Esophagus squamous epithelium (tissue), 5 donors: Measurements from ENCODE around the gene TRAM2. TPM values are rescaled to one million over a fixed set of nuclear protein-coding genes. Genes with fewer than 3 reads are reported as not detected.
A peak's percentile ranks its signal among the peaks of the same experiment; 100 is the strongest.

ENCODE experiments used
- DNase-seq: peaks from one replicate; lab custom pipeline; 2025; lab: John Stamatoyannopoulos, UW
- H3K27ac ChIP-seq, 4 donors: fragments of 200-600 bp; sonication (generic); one replicate each; pipeline ENCODE4 v1.5.1; 2016 to 2019; ENCODE audit warnings: mild to moderate bottlenecking in 1 of 4
- H3K27me3 ChIP-seq, 4 donors: fragments of 200-600 bp; sonication (generic); 1 replicate in 3 of 4; 2 replicates in 1 of 4; pipeline versions ENCODE4 v1.5.1 to v1.6.0; 2017 to 2021; ENCODE audit warnings: antibody characterized with exemption in 1 of 4
- H3K36me3 ChIP-seq, 3 donors: fragments of 200-600 bp; sonication (generic); one replicate each; pipeline ENCODE4 v1.5.1; 2016 to 2019
- H3K4me1 ChIP-seq, 3 donors: fragments of 200-600 bp; sonication (generic); one replicate each; pipeline ENCODE4 v1.5.1; 2017 to 2019
- H3K4me3 ChIP-seq, 4 donors: fragments of 200-600 bp; sonication (generic); 1 replicate in 3 of 4; 2 replicates in 1 of 4; pipeline ENCODE4 v1.5.1; 2016 to 2019; ENCODE audit warnings: mild to moderate bottlenecking in 2 of 4, moderate library complexity in 1 of 4
- H3K9me3 ChIP-seq, 3 donors: fragments of 200-600 bp; sonication (generic); one replicate each; pipeline ENCODE4 v1.5.1; 2016 to 2019
- CTCF ChIP-seq, 6 experiments: fragments of 450-650 bp in 4 of 6; fragments of 200-600 bp in 2 of 6; sonication (generic) in 2 of 6; IDR thresholded peaks; one replicate each; pipeline ENCODE4 v1.5.1; 2016 to 2019; ENCODE audit warnings: antibody characterized with exemption in 6 of 6, mild to moderate bottlenecking in 4 of 6, moderate library complexity in 4 of 6
- POLR2A ChIP-seq, 4 donors: fragments of 450-650 bp; IDR thresholded peaks; one replicate each; pipeline ENCODE4 v1.6.1; 2017; ENCODE audit warnings: antibody characterized with exemption in 4 of 4, mild to moderate bottlenecking in 4 of 4, moderate library complexity in 3 of 4
- WGBS, 2 donors: methylation state at CpG; one replicate each; pipeline ENCODE4 v1.1.5; 2018; 5-methylcytosine and 5-hydroxymethylcytosine counted together
- intact Hi-C: fragments of 100-400 bp; cut with DNase I; formaldehyde crosslinking; loops from one replicate; pipeline ENCODE4 v1.15.0; 2022
- total RNA-seq, 4 donors: library from RNA; depleted of rRNA; stranded (reverse); fragments of >200 nt; gene quantifications; one replicate each; pipeline ENCODE4 v1.1.0, GENCODE V29; 2016
- donor health status: DM: yes; HTN: yes; CAD: no.

Gene TRAM2
- total RNA-seq, 4 donors from 2014 or later: 2.3 to 8.6 (median 5.3) TPM

GRCh38 chr6:52538252-52538900 is 38.5 kb downstream of the TRAM2 start:
- TF ChIP-seq CTCF (IDR thresholded peaks at IDR 0.05) (no peak), POLR2A (IDR thresholded peaks at IDR 0.05) (no peak)
- Histone ChIP-seq H3K9me3 (no peaks in the 10 kb centered on the region), H3K27ac (peak overlapping the region in 1 of 4 donors; percentile 16), H3K27me3 (no peaks in the 10 kb centered on the region), H3K4me3 (no peak overlapping the region), H3K36me3 (peaks cover 0 to 22% (median 0%) of the 10 kb centered on the region in 3 donors), H3K4me1 (peaks cover 0 to 55% (median 28%) of the 10 kb centered on the region in 3 donors)
- no peak for DNase-seq
- intact Hi-C loops: no loop called here
- 65 to 75% methylated on average over 3 to 4 of the region's 5 CpGs for WGBS, 2 donors

GRCh38 chr6:52537001-52537753 is 39.7 kb downstream of the TRAM2 start:
- DNase-seq: no peak
- intact Hi-C loops: no loop called here
- H3K4me1 ChIP-seq: peaks cover 0 to 48% (median 28%) of the 10 kb centered on the region in 3 donors
- 45 to 51% methylated on average over 5 to 8 of the region's 8 CpGs for WGBS, 2 donors
- no peaks in the 10 kb centered on the region for H3K27me3 ChIP-seq
- TF ChIP-seq POLR2A (IDR thresholded peaks at IDR 0.05) (no peak), CTCF (IDR thresholded peaks at IDR 0.05) (no peak)
- H3K27ac ChIP-seq: peak overlapping the region in 1 of 4 donors; percentile 17
- no peak overlapping the region for H3K4me3 ChIP-seq
- peaks cover 0 to 23% (median 0%) of the 10 kb centered on the region in 3 donors for H3K36me3 ChIP-seq
- H3K9me3 ChIP-seq: no peaks in the 10 kb centered on the region

DNA sequence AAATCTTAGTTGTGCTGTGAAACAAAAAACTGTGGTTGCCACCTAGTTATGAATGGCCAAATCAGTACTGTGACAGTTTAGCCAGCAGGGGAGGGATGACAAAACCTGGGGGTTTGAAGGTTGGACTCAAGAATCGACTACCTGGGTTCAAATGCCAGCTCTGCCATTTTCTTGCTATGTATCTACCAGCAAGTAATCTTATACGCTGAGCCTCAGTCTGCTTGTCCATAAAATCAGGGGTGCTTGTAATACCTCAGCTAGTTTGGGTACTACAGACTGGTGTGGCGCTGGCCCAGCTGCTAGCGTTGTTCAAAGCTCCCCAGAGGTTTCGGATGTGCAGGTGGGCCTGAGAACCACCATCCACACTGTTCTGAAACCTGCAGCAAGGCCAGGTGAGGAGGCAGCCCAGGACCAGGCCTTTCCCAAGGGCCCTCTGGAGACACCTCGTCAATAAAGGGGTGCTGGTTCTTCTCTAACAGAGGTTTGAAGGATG is 40.4 kb downstream of the TRAM2 start:
- DNase-seq: no peak
- no peak for TF ChIP-seq POLR2A (IDR thresholded peaks at IDR 0.05)
- TF ChIP-seq CTCF (IDR thresholded peaks at IDR 0.05): no peak
- intact Hi-C loops: no loop called here
- Histone ChIP-seq H3K36me3 (peaks cover 0 to 23% (median 0%) of the 10 kb centered on the region in 3 donors), H3K9me3 (no peaks in the 10 kb centered on the region), H3K4me3 (no peak overlapping the region), H3K4me1 (peaks cover 0 to 48% (median 28%) of the 10 kb centered on the region in 3 donors), H3K27me3 (no peaks in the 10 kb centered on the region), H3K27ac (no peak overlapping the region)
- 67 to 83% methylated on average over 3 to 6 of the region's 6 CpGs for WGBS, 2 donors

DNA sequence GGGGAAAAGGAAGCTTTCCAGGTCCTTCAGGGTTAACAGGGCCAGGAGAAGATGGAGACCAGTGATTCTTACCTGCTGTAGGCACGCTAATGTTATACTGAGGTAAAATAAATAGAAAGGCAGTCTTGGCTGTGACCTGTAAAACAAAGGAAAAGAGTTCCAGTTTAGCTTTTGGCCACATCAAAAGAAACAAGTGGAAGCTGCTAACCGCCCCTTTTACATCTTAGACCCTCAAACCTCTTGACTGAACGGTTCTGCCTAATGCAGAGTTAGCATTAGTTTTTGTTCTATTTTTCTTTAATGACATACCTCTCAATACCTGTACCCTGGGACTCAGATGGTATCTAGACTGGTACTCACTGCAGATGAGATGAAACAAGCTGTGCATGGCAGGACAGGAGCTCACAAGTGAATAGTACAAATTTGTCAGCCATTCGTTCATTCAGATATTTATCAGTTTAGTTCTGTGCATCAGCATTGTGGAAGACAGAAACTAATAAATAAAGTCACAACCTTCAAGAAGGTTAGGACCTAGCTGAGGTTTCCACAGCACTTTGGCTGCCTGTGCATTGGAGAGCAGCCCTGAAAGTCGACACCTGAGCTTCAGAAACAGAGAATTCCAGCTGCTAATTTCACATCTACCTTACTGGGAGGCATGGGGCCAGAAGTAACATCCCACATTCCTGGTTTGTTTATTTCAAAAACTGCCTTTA is 41.0 kb downstream of the TRAM2 start:
- no peaks in the 10 kb centered on the region for H3K27me3 ChIP-seq
- DNase-seq: no peak
- no peak overlapping the region for H3K4me3 ChIP-seq
- intact Hi-C loops: no loop called here
- no peak for TF ChIP-seq CTCF (IDR thresholded peaks at IDR 0.05)
- no peak for TF ChIP-seq POLR2A (IDR thresholded peaks at IDR 0.05)
- no peaks in the 10 kb centered on the region for H3K9me3 ChIP-seq
- H3K36me3 ChIP-seq: peaks cover 0 to 23% (median 0%) of the 10 kb centered on the region in 3 donors
- 76 to 78% methylated on average over 5 of the region's 5 CpGs for whole genome bisulfite sequencing, 2 donors
- H3K4me1 ChIP-seq: peaks cover 0 to 49% (median 28%) of the 10 kb centered on the region in 3 donors
- no peak overlapping the region for H3K27ac ChIP-seq
